ENCODE measurements around the gene C20orf204.

The C20orf204 gene

DNA sequence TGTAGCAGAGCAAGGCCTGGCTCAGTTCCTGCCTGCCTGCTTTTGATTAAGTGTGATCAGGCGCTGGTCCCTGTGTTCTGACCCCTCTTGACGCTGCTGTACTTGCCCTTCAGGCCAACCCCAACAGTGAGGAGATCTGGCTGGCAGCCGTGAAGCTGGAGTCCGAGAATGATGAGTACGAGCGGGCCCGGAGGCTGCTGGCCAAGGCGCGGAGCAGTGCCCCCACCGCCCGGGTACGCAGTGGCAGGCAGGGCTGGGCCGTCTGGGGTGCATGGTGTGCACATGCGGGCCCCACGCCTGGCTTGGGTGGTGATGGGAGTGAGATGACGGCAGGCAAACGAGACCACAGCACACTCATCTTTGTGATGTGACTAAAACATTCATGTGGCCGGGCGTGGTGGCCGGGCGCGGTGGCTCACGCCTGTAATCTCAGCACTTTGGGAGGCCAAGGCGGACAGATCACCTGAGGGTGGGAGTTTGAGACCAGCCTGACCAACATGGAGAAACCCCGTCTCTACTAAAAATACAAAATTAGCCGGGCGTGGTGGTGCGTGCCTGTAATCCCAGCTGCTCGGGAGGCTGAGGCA lies 10.1 kb upstream of the C20orf204 start:
- no peak for DNase-seq (ENCODE audit: low spot score)
- in situ Hi-C loops (cut with MboI; ENCODE audit: low sequenced_read_pairs, unreplicated experiment) = no loop called here

DNA sequence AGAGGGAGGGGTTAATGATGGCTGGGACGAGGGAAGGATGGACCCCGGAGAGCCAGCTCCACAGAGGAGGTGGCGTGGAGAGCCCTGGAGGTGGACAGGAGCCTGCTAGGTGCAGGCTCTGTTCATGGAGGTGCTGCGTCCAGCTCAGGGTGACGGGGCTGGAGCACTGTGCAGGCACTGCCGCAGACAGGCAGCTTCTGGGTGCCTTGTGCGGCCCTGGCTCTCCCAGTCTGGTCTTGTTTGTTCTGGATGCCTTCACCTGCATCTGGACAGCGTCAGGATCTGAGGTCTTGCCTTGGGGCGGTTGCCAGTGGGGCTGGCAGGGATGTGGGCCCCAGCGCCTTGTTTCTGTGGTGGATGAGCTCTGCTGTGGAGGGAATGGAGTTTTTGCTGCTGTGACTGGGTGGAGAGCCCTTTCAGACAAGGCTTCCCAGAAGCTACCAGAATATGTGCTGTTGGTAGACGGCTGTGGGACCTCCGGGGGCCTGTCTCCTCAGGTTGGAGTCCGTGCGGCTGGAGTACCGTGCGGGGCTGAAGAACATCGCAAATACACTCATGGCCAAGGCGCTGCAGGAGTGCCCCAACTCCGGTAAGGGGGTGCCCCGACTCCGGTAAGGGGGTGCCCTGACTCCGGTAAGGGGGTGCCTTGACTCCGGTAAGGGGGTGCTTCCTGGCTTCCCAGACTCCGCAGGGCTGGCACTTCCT lies 7.8 kb upstream of the C20orf204 start:
- DNase-seq (ENCODE audit: low spot score) = no peak
- in situ Hi-C loops (cut with MboI; ENCODE audit: low sequenced_read_pairs, unreplicated experiment) = no loop called here
- TF ChIP-seq CTCF (IDR thresholded peaks at IDR 0.05; ENCODE audit: borderline replicate concordance, control extremely low read depth, extremely low read depth, insufficient read depth, missing control alignments) = no peak

More for the DNA sequence above, 10.1 kb upstream of the C20orf204 start:
- no peak for TF ChIP-seq CTCF (IDR thresholded peaks at IDR 0.05; ENCODE audit: borderline replicate concordance, control extremely low read depth, extremely low read depth, insufficient read depth, missing control alignments)

DNA sequence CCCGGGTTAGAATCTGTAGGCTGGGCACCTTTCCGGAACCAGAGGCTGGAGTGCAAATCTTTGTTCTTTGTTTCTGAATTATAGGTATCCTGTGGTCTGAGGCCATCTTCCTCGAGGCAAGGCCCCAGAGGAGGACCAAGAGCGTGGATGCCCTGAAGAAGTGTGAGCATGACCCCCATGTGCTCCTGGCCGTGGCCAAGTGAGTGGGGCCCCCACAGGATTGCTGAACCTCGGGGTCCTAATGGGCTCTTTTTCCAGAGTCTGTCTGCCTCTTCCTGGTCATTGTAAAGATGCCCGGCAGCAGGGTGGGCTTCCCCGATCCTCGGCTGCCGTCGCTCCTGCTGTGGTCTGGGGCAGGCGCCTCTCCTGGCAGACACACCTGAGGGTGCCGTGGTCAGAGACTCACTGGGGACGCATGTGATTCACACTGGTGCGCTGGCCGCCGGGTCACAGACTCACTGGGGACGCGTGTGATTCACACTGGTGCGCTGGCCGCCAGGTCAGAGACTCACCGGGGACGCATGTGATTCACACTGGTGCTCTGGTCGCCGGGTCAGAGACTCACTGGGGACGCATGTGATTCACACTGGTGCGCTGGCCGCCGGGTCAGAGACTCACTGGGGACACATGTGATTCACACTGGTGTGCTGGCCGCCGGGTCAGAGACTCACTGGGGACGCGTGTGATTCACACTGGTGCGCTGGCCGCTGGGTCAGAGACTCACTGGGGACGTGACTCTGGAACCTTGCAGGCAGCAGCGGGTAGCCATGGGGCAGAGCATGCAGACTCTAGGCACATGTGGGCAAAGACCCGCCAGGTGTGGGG lies 6.5 kb upstream of the C20orf204 start:
- no peak for DNase-seq (ENCODE audit: low spot score)
- in situ Hi-C loops (cut with MboI; ENCODE audit: low sequenced_read_pairs, unreplicated experiment) = no loop called here
- TF ChIP-seq CTCF (IDR thresholded peaks at IDR 0.05; ENCODE audit: borderline replicate concordance, control extremely low read depth, extremely low read depth, insufficient read depth, missing control alignments) = no peak

DNA sequence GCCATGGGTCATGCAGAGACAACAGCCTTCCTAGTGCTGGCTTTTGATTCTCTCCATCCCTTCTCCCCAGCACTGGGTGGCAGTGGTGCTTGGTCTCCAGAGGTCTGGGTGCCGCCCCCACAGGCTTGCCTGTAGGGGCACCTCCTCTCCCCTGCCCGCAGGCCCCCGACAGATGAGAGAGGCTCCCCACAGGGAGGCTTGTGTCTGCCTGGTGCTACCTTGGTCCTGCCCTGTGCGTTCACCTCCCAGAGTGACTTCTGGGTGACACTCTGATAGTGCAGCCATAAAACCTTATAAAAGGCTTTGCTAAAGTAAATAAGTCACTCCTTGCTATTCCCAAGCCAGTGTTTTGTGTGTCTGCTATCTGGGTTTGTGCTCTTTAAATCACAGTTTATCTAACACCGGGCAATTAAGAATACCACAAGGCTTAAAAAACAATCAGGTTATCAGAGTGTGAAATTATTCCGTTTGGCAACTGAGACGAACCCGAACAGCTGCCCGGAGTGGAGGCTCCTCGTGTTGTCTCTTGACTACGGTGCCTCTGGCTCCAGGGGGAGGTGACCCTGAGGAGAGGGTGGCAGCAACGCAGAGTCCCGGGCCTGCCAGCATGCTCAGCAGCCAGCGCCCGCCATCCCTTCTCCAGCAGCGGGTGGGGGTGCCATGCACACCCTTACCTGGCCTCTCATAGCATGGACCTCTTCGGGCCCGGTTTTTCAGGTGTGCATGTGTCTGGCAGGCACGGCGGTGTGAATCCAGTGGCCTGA lies 5.4 kb upstream of the C20orf204 start:
- DNase-seq (ENCODE audit: low spot score) = no peak

GRCh38 chr20:64031822-64032314 lies 4.1 kb upstream of the C20orf204 start:
- in situ Hi-C loops (cut with MboI; ENCODE audit: low sequenced_read_pairs, unreplicated experiment) = no loop called here
- no peak for DNase-seq (ENCODE audit: low spot score)
- TF ChIP-seq CTCF (IDR thresholded peaks at IDR 0.05; ENCODE audit: borderline replicate concordance, control extremely low read depth, extremely low read depth, insufficient read depth, missing control alignments) = no peak

More for the DNA sequence above, 5.4 kb upstream of the C20orf204 start:
- in situ Hi-C loops (cut with MboI; ENCODE audit: low sequenced_read_pairs, unreplicated experiment) = no loop called here
- TF ChIP-seq CTCF (IDR thresholded peaks at IDR 0.05; ENCODE audit: borderline replicate concordance, control extremely low read depth, extremely low read depth, insufficient read depth, missing control alignments) = no peak
